Sigmoid colon (tissue), 7 donors: ENCODE measurements around the gene HUS1. TPM values are rescaled to one million over a fixed set of nuclear protein-coding genes. Genes with fewer than 3 reads are reported as not detected.

ENCODE experiments used
- DNase-seq: peaks from one replicate; pipeline ENCODE4 v3.0.0-alpha.2; 2019
- H3K27ac ChIP-seq, 4 donors: fragments of 200-600 bp; sonication (generic); one replicate each; pipeline ENCODE4 v1.5.1; 2016 to 2019; ENCODE audit warnings: mild to moderate bottlenecking in 1 of 4
- H3K27me3 ChIP-seq, 3 donors: fragments of 200-600 bp; sonication (generic); one replicate each; pipeline ENCODE4 v1.5.1; 2019; ENCODE audit warnings: mild to moderate bottlenecking in 1 of 3
- H3K36me3 ChIP-seq, 4 donors: fragments of 200-600 bp; sonication (generic); one replicate each; pipeline ENCODE4 v1.5.1; 2016 to 2019
- H3K4me1 ChIP-seq, 4 donors: fragments of 200-600 bp; sonication (generic); one replicate each; pipeline ENCODE4 v1.5.1; 2017 to 2019
- H3K4me3 ChIP-seq, 4 donors: fragments of 200-600 bp; sonication (generic); one replicate each; pipeline ENCODE4 v1.5.1; 2017 to 2019; ENCODE audit warnings: mild to moderate bottlenecking in 2 of 4, moderate library complexity in 1 of 4
- H3K9me3 ChIP-seq, 4 donors: fragments of 200-600 bp in 3 of 4; sonication (generic) in 3 of 4; one replicate each; pipeline versions ENCODE4 v1.5.1 to v1.6.1; 2013 to 2019
- EP300 ChIP-seq, 4 donors: sonication (generic); formaldehyde crosslinking; IDR thresholded peaks; one replicate each; pipeline ENCODE4 v1.6.1; 2017; ENCODE audit warnings: antibody characterized with exemption in 4 of 4
- POLR2A ChIP-seq, 2 donors: fragments of 450-650 bp; IDR thresholded peaks; one replicate each; pipeline ENCODE4 v1.6.1; 2016; ENCODE audit warnings: antibody characterized with exemption in 2 of 2, mild to moderate bottlenecking in 2 of 2, moderate library complexity in 2 of 2
- POLR2AphosphoS5 ChIP-seq, 4 donors: sonication (generic); formaldehyde crosslinking; IDR thresholded peaks; one replicate each; pipeline ENCODE4 v1.6.1; 2017; ENCODE audit warnings: antibody characterized with exemption in 4 of 4
- WGBS, 2 donors: extraction: QIAGEN DNeasy Blood & Tissue Kit; methylation state at CpG; one replicate each; pipeline ENCODE4 v1.1.7; 2013; 5-methylcytosine and 5-hydroxymethylcytosine counted together
- intact Hi-C: fragments of 100-400 bp; cut with DNase I; formaldehyde crosslinking; loops from one replicate; pipeline ENCODE4 v1.15.1; 2023
- polyA plus RNA-seq, 3 donors: library from polyadenylated mRNA; stranded (reverse); fragments of 200-250 nt; gene quantifications; one replicate each; pipeline ENCODE4 v1.2.3, GENCODE V29; 2013
- total RNA-seq, 4 donors: library from RNA; depleted of rRNA; stranded (reverse); fragments of >200 nt; gene quantifications; one replicate each; pipeline ENCODE4 v1.1.0, GENCODE V29; 2016
- TF ChIP-seq, protein P1 (sequence below), 4 experiments: fragments of 450-650 bp in 3 of 4; fragments of 200-600 bp in 1 of 4; IDR thresholded peaks; one replicate each; pipeline ENCODE4 v1.5.1; 2016 to 2019; ENCODE audit warnings: antibody characterized with exemption in 4 of 4, mild to moderate bottlenecking in 3 of 4, moderate library complexity in 2 of 4
- donor health status: healthy with polysubstance abuse.
- donor health status: Bipolar disorder and iron deficiency.
- donor health status: healthy.

Gene HUS1
- total and polyA plus RNA-seq, 7 donors: 15.7 to 35.0 (median 23.5) TPM

GRCh38 chr7:47940088-47941013, 39.1 kb downstream of the HUS1 start:
- Histone ChIP-seq H3K36me3 (no peaks in the 10 kb centered on the region), H3K4me3 (no peak overlapping the region), H3K27ac (peak overlapping the region; percentile 49 to 73 (median 52)), H3K27me3 (no peaks in the 10 kb centered on the region), H3K9me3 (no peaks in the 10 kb centered on the region), H3K4me1 (no peaks in the 10 kb centered on the region)
- 22 to 65% methylated on average over 14 of the region's 14 CpGs for WGBS, 2 donors
- no peak for TF ChIP-seq EP300 (IDR thresholded peaks at IDR 0.05)
- TF ChIP-seq, protein P1, sequence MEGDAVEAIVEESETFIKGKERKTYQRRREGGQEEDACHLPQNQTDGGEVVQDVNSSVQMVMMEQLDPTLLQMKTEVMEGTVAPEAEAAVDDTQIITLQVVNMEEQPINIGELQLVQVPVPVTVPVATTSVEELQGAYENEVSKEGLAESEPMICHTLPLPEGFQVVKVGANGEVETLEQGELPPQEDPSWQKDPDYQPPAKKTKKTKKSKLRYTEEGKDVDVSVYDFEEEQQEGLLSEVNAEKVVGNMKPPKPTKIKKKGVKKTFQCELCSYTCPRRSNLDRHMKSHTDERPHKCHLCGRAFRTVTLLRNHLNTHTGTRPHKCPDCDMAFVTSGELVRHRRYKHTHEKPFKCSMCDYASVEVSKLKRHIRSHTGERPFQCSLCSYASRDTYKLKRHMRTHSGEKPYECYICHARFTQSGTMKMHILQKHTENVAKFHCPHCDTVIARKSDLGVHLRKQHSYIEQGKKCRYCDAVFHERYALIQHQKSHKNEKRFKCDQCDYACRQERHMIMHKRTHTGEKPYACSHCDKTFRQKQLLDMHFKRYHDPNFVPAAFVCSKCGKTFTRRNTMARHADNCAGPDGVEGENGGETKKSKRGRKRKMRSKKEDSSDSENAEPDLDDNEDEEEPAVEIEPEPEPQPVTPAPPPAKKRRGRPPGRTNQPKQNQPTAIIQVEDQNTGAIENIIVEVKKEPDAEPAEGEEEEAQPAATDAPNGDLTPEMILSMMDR (IDR thresholded peaks at IDR 0.05): no peak
- TF ChIP-seq POLR2AphosphoS5 (IDR thresholded peaks at IDR 0.05): no peak
- TF ChIP-seq POLR2A (IDR thresholded peaks at IDR 0.05): no peak
- intact Hi-C loops: no loop called here
- no peak for DNase-seq

GRCh38 chr7:47939425-47940036, 39.9 kb downstream of the HUS1 start:
- Histone ChIP-seq H3K27me3 (no peaks in the 10 kb centered on the region), H3K9me3 (no peaks in the 10 kb centered on the region), H3K27ac (peak overlapping the region in 1 of 4 donors; percentile 73), H3K4me1 (no peaks in the 10 kb centered on the region), H3K4me3 (no peak overlapping the region), H3K36me3 (no peaks in the 10 kb centered on the region)
- no peak for DNase-seq
- intact Hi-C loops: no loop called here
- WGBS, 2 donors: 94% methylated on average over 7 of the region's 7 CpGs
- TF ChIP-seq POLR2A (IDR thresholded peaks at IDR 0.05) (no peak), POLR2AphosphoS5 (IDR thresholded peaks at IDR 0.05) (no peak), EP300 (IDR thresholded peaks at IDR 0.05) (no peak)
- TF ChIP-seq, protein P1 (IDR thresholded peaks at IDR 0.05): no peak

DNA sequence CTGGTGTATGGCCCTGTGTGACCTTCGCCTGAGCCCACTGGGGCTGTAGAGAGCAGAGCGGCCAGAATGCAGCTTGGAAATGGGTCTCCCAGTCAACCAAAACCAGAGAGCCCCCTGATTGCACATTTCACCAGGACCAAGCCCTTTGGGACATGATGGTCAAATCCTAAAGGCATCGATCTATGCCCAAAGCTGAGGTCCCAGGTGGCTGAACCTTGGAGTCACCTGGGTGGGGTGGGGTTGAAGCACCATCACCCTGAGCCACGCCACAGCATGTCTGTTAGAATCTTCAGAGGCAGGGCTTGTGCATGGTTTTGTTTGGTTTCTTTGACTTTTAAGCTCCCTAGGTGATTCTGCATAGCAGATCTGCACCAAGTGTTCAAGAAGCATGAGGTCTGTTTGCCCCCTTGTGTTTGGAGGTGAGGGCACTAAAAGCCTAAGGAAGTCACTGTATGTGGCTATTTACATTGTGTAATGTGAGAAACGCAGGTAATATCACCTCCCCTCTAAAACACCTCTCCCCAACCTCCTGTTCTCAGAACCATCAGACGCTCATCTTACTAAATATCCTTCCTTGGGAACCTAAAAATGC, 40.7 kb downstream of the HUS1 start:
- Histone ChIP-seq H3K4me3 (no peak overlapping the region), H3K27ac (no peak overlapping the region), H3K27me3 (no peaks in the 10 kb centered on the region), H3K36me3 (no peaks in the 10 kb centered on the region), H3K4me1 (no peaks in the 10 kb centered on the region), H3K9me3 (no peaks in the 10 kb centered on the region)
- intact Hi-C loops: no loop called here
- TF ChIP-seq POLR2AphosphoS5 (IDR thresholded peaks at IDR 0.05) (no peak), EP300 (IDR thresholded peaks at IDR 0.05) (no peak), POLR2A (IDR thresholded peaks at IDR 0.05) (no peak)
- TF ChIP-seq, protein P1 (IDR thresholded peaks at IDR 0.05): no peak
- 86 to 87% methylated on average over 6 of the region's 6 CpGs for whole genome bisulfite sequencing, 2 donors
- DNase-seq: no peak

DNA sequence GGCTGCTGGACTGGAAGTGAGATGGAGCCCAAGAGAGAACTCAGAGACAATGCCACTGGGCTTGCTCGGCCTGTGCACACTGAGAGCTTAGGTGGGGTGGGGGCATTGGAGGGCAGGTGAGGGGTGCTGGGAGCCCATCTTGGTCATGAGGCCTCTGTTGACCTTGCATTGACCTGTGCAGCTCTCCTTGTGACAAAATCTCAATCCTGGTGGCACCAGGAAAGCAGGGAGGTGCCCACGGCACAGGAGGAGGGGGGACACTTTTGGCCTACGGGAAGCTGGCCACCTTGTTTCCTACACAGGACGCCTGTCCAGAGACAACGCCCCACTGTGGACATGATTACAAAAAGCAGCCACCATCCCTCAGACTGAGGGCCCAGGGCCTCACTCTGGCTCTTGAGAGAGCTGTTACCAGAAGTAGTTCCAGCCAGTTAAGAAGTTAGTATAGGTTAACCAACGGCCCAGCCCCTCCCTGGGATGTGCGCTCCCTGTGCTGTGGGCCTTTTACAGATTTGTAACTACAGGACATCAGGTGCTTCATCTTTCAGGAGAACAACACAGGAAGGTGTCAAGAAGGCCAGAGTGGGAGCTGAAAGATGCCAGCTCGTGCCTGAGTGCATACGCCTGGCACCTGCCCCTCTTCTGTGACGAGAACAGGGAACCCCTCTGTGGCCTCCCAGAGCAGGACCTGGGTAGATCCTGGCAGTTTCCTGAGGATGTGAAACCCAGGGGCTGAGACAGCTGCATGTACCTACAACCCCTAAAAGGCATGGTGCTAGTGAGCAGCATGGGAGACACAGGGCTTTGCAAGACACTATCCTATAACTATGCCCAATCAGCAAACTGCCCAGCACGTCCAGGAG, 41.5 kb downstream of the HUS1 start:
- 83 to 89% methylated on average over 11 of the region's 11 CpGs for WGBS, 2 donors
- TF ChIP-seq POLR2A (IDR thresholded peaks at IDR 0.05): no peak
- no peak for TF ChIP-seq EP300 (IDR thresholded peaks at IDR 0.05)
- TF ChIP-seq, protein P1 (IDR thresholded peaks at IDR 0.05): no peak
- no peak for TF ChIP-seq POLR2AphosphoS5 (IDR thresholded peaks at IDR 0.05)
- Histone ChIP-seq H3K27ac (no peak overlapping the region), H3K27me3 (no peaks in the 10 kb centered on the region), H3K9me3 (no peaks in the 10 kb centered on the region), H3K4me1 (no peaks in the 10 kb centered on the region), H3K36me3 (no peaks in the 10 kb centered on the region), H3K4me3 (no peak overlapping the region)
- no peak for DNase-seq
- intact Hi-C loops: no loop called here
